Stimulated activated CD8-positive, alpha-beta memory T cell treated with anti-CD3 and anti-CD28 coated beads, Interleukin-7, amount 100 ng/mL, for 1 hour (primary cell): ENCODE data around the gene ABCG1.

ENCODE experiments used
- DNase-seq, 2 donors: peaks; one replicate each; pipeline ENCODE4 v3.0.0-alpha.2; 2020; ENCODE audit warnings: low read depth in 2 of 2

Gene ABCG1

GRCh38 chr21:42271065-42271464, 52.1 kb downstream of the ABCG1 start:
- no peak for DNase-seq

DNA sequence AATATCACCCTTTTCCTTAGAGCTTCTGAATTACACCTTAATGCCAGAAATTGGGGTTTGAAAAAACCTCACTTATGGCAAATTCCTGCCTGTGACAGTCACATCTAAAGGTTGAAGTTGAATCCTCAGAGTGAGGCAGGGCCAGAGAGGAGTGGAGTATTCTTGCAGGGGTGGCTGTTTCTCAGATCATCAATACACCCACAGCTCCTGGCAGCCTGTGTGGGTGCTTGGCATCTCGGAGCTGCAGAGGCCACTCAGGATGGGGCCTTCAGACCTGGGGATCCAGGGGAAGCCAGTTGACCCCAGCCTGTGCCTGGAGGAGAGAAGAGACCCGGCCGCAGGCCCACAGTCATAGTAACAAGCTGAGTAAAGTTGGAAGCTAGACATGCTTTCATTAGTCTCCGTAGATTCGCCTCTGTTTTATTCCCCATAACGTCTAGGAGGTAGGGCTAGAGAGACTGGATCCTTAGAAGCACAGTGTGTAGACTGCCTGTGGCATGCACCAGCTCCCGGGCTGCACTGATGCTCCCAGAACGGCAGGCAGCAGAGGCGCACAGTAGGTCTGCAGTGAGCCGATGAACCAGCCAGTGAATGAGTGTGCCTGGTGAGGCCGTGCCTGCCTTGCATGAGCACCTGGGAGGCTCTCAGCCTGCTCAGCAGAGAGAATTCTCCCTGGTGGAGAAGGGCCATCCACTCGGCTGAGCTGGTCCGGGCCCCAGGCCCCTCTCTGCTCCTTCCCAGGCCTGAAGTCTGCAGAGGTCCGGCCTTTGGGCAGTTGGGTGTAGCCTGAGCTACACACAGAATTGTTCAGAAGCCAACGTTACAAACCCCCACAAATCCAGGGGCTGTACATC, 53.4 kb downstream of the ABCG1 start:
- no peak for DNase-seq

DNA sequence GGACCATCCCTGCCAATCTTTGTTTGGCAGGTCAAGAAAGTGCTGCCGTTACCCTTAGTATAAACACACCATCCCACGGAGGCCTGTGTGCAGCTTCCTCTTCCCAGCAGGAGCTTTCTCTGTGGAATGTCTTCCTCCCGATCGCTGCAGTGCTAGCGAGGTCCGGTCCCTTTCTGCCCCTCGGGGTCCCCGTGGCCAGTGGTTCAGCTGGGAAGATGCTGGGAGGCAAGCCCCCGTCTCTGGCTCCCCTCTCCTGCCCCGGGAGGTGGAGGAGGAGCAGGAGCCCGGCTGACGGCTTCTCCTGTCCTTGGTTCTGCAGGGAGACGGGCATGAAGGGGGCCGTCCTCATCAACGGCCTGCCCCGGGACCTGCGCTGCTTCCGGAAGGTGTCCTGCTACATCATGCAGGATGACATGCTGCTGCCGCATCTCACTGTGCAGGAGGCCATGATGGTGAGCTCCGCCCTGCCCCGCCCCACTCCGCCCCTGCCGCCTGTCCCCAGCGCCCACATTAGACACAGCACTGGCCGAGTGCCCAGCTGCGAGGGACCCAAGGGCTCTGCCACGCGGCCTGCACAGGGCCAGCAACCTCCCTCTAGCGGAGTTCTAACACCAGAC, 54.2 kb downstream of the ABCG1 start:
- no peak for DNase-seq

- DNase-seq = no peak
Measured at GRCh38 chr21:42276076-42276475, 57.1 kb downstream of the ABCG1 start.

GRCh38 chr21:42276526-42277154, 57.7 kb downstream of the ABCG1 start:
- DNase-seq = no peak

DNA sequence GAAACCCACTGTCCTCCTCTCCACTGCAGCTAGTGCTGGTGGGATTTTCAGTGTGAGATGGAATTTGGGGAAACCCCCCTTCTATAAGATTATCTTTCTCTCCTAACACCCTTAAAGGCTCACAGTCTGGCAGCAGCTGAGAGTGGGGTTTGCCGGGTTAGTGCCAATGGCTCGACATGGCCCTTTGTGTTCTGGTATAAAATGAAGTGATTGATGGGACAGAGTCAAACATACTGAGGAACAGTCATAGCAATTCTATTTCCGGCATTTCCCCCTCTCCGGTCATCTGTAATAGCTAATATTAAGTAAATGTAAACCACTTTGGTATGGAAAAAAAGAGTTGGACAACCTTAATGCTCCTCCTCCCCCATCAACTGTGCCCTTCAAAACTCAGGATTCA, 58.7 kb downstream of the ABCG1 start:
- no peak for DNase-seq

DNA sequence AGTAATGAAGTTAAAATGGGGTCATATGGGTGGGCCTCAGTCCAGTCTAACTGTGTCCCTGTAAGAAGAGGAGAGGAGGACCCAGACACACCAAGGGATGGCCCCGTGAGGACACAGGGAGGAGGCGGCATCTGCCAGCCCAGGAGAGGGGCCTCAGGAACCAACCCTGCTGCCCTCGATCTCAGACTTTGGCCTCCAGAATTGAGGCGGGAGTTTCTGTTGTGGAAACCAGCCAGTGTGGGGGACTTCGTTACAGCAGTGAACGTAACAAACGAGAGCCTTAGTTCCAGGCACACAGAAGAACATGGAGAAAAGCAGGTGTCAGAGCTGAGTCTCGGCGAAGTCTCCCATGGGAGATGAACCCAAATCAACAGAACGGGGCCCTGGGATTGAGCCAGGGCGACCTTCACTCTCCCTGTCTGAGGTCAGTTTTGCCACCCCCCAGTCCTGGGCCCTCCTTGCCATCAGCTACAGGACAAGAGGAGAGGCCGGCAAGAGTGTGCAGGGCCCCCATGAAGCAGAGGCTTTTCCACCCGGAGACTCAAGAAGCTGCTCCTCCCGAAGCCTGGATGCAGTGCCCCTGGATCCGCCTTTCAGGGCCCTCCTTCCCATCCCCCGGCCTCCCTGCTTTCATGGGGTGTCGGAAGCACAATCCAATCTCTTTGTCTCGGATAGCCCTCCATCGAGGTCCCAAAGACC, 59.7 kb downstream of the ABCG1 start:
- no peak for DNase-seq

DNA sequence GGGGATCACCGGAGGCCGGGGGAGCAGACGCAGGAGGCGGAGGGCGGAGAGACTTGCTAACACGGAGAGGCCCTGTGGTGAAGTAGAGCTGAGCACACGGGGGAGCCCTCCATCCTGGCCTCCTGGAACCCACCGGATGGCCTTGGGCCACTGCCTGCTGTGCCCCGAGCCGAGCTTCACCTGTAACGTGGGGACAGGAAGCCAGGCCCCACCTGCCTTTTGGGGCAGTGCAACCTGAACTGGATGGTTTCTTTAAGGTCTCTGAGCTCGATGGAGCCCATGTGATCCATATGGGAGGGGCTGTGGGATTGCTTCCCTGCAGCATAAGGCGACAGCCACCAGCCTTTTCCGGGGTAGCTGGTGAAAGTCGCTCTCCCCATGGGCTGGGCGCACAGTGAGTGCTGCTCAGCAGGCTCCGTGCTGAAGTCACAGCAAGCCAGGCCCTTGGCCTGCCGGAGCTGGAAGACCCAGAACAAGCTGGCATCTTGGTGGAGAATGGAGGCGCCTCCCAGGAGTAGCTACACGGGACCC, 60.5 kb downstream of the ABCG1 start:
- DNase-seq = no peak

DNA sequence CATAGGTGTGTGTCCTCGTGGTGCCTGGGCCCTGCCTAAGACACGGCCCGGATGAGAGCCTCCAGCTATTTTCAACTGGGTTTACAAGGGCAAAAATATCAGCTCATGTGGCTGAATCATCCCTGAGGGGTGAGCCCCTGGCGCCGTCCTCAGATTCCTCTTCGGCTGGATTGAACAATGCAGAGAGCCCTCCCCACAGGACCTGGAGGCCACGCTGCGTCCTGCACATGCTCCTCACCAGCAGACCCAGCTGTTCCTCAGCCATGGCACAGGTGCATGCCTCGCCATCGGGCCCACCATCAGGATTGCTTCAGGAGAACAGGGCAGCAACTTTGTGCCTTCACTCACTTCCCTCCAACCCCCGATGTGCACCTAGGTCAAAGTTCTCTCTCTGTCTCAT, 60.9 kb downstream of the ABCG1 start:
- DNase-seq = no peak

DNA sequence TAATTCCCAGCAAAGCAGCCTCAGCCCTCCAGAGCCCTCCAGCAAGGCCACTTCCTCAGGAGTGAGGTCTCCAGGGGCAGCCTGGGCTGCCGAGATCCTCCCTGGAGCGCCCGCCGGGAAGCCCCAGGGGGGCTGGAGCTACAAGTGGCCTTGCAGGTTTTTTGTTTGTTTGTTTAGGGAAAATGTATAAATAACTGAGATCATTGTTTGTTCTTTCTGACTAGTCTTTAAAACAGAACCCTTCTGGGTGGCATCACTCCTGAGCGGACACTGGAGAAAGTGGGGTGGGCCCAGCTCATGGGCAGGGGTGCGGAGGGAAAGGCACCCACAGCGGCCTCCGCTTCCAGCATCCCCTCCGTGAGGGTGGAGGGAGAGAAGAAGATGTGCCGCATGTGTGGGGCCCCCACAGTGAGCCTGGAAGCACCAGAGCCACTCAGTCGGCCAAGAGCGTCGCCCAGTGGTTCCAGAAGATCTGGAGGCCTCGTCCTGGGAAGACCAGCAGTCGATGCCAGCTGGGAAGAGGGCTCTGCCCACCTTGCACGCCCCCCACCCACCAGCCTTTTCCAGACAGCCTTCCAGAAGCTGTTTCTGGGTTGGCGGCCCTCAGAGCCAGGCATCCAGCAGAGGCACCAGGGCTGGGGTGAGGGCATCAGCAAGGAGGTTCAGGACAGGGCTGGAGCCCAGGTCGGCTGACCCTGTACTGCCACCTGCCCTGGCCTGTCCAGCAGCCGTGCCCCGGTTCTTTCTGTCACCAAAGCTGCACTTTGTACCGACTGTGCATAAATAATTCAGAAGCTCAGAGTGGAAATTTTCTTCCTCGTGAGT, 61.6 kb downstream of the ABCG1 start:
- no peak for DNase-seq

DNA sequence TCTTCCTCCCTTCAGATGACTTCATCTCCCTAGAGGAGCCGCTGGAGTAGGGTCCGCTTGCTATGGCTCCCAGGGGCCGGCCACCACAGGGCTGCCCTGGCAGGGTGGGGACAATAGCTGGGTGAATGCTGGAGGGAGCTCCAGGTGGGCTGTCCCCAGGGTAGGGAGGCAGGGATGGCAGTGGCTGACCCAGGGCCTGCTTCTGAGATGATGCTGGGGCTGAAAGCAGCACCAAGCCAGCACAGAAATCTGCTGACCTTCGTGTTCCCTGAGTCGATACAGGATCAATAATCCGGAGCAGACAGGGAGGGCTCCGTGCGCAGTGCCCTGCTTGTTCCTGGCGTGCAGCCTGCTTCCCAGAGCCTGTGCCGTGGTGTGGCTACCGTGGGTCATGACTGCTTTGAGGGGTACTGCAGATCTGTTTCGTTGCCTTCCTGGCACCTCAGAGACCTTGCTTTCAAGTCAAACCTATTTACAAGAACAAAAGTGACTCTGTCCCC, 62.3 kb downstream of the ABCG1 start:
- no peak for DNase-seq

DNA sequence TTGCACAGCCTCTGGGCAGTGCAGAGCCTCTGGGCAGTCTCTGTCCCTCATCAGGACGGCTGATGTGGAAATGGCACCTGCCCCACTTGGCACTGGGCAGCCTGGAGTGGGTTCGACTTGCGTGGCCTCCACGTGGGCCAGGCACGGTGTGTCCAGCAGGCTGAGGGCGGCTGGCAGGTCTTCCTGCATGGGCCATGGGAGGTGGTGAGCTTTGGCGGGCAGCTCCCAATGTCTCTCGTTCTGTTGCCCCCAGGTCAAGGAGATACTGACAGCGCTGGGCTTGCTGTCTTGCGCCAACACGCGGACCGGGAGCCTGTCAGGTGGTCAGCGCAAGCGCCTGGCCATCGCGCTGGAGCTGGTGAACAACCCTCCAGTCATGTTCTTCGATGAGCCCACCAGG, 63.1 kb downstream of the ABCG1 start:
- no peak for DNase-seq

- no peak for DNase-seq
Measured at GRCh38 chr21:42282715-42283114, 63.8 kb downstream of the ABCG1 start.

- DNase-seq = no peak
Measured at GRCh38 chr21:42285569-42286245, 66.8 kb downstream of the ABCG1 start.

DNA sequence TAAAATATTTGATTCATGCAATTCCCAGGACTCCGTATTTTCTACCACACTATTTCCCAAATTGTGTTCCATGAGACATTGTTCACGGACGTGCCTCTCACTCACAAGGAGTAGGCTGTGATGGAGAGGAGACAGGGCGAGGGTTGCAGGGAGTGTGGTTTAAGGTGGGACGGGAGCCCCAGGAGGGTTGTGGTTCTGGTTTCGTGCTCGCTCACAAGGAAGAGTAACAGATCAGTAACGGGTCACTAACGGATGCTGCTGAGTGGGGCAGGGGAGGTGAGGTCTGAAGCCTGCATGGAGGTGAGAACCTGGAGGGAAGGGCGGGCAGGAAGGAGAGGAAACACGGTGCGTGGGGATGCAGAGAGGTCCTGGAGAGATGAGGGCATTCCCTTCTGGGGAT, 67.5 kb downstream of the ABCG1 start:
- no peak for DNase-seq

DNA sequence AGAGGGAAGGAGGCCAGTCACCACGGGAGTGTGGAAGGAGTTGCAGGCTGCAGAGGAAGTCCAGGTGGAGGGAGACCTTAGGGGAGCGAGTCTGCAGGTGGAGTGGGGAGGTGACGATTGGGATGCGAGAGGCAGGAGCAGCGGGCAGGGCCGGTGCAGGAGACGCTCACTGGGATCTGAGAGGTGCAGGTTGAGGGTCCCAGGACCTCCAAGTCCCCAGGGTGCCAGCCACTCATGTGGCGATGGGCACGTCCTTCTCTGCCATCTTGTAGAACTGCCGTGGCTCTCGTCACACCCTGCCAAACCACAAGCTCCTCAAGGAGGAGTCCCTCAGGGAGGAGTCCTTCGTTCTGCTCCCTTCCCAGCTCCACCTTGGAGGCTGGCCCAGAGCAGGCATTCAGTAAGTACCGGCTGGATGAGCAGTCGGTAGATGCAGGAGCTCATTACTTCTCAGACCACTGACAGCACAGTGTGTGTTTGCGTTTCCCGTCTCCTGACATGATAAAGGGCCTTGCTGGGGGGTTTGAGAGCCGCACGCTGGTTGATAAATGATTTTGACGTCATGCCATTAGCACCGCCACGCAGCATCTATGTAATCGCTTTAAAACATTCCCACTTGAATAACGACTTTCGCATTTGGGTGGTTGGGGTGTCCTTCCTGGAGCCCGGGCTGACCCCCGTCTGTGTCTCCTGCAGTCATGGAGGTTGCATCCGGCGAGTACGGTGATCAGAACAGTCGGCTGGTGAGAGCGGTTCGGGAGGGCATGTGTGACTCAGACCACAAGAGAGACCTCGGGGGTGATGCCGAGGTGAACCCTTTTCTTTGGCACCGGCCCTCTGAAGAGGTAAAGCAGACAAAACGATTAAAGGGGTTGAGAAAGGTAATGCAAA, 68.5 kb downstream of the ABCG1 start:
- DNase-seq = no peak

DNA sequence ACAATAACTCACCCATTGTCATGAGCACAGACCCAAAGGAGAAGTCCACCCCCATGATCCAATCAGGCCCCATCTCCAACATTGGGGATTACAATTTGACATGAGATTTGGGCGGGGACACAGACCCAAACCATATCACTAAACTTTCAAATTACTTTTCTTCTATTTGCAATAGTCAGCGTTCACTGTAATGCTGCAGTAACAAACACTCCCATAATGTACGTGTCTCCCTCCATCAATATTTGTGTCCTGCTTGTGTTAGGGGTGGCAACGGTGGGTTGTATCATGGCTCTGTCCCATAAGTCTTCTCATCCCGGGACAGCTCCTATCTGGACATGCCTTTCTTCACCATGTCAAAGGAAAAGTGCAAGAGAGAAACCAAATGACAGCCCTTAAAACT, 70.0 kb downstream of the ABCG1 start:
- no peak for DNase-seq

DNA sequence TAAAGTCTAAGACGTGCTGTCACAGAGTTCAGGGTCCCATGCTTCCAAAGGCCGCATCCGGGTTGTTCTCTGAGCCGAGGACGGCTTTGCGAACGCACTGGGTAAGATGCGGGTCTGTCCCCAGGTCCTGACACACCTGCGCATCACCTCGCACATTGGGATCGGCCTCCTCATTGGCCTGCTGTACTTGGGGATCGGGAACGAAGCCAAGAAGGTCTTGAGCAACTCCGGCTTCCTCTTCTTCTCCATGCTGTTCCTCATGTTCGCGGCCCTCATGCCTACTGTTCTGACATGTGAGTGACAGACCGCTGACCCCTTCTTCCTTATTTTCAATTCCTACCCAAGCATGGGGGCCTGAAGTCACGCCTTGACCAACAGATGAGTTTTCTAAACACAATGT, 71.0 kb downstream of the ABCG1 start:
- DNase-seq = no peak

GRCh38 chr21:42290505-42290904, 71.6 kb downstream of the ABCG1 start:
- DNase-seq = no peak
